ENCODE data around the gene IMPDH2. TPM values are rescaled to one million over a fixed set of nuclear protein-coding genes. Genes with fewer than 3 reads are reported as not detected.

The IMPDH2 gene
- total and polyA plus RNA-seq, 7 donors, result 55.0 to 187 (median 99.0) TPM

DNA sequence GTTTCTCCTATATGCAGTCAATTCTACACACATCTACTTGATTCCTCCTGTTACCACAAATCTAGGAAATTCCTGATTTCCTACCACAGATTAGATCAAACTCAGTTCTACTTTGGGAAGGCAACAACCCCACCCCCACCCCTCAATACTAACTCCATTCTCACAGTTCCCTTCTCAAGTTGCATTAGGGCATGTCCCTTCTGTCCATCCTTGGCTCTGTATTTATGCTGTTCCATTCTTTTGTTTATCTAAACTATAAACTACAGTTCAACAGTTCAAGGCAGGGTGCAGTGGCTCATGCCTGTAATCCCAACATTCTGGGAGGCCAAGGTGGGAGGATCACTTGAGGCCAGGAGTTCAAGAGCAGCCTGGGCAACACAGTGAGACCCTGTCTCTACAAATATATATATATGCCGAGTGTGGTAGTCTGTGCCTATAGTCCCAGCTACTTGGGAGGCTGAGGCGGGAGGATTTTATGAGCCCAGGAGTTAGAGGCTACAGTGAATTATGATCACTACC, 25.2 kb upstream of the IMPDH2 start:
- H3K4me3 ChIP-seq, result no peak overlapping the region
- no peak for TF ChIP-seq POLR2AphosphoS5 (IDR thresholded peaks at IDR 0.05)
- TF ChIP-seq, protein P1, sequence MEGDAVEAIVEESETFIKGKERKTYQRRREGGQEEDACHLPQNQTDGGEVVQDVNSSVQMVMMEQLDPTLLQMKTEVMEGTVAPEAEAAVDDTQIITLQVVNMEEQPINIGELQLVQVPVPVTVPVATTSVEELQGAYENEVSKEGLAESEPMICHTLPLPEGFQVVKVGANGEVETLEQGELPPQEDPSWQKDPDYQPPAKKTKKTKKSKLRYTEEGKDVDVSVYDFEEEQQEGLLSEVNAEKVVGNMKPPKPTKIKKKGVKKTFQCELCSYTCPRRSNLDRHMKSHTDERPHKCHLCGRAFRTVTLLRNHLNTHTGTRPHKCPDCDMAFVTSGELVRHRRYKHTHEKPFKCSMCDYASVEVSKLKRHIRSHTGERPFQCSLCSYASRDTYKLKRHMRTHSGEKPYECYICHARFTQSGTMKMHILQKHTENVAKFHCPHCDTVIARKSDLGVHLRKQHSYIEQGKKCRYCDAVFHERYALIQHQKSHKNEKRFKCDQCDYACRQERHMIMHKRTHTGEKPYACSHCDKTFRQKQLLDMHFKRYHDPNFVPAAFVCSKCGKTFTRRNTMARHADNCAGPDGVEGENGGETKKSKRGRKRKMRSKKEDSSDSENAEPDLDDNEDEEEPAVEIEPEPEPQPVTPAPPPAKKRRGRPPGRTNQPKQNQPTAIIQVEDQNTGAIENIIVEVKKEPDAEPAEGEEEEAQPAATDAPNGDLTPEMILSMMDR (IDR thresholded peaks at IDR 0.05), result no peak
- TF ChIP-seq POLR2A (IDR thresholded peaks at IDR 0.05), result no peak
- TF ChIP-seq EP300 (IDR thresholded peaks at IDR 0.05), result no peak
- DNase-seq, result no peak
- WGBS, 2 donors, result 95 to 98% methylated on average over 2 of the region's 2 CpGs
- H3K27ac ChIP-seq, result no peak overlapping the region
- peaks cover 0 to 9% (median 0%) of the 10 kb centered on the region in 4 donors for H3K4me1 ChIP-seq
- H3K9me3 ChIP-seq, result no peaks in the 10 kb centered on the region
- peaks cover 28 to 82% (median 37%) of the 10 kb centered on the region in 4 donors for H3K36me3 ChIP-seq
- intact Hi-C loops (cut with DNase I), result no loop called here
- no peaks in the 10 kb centered on the region for H3K27me3 ChIP-seq

DNA sequence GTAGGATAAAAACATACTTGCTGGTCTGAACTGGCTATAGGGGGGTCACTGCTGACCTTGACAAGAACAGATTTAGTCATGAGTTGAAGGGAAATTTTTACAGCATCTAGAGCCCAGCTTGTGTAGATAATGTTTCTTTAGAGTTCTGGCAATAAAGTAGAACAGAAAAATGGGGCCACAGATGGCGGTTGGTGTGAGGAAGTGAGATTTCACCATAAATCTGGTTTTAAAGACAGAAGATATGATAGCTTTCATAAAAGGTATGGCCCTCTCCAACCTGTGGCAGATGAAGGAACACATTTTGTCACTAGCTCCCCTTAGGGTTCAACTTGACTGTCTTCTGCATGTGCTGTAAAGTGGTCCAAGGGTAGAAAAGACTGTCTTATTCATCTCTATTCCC, 24.3 kb upstream of the IMPDH2 start:
- no peaks in the 10 kb centered on the region for H3K9me3 ChIP-seq
- H3K4me1 ChIP-seq, result peaks cover 0 to 9% (median 0%) of the 10 kb centered on the region in 4 donors
- intact Hi-C loops (cut with DNase I), result no loop called here
- H3K36me3 ChIP-seq, result peaks cover 28 to 82% (median 37%) of the 10 kb centered on the region in 4 donors
- no peak for DNase-seq
- no peaks in the 10 kb centered on the region for H3K27me3 ChIP-seq
- no peak overlapping the region for H3K27ac ChIP-seq
- TF ChIP-seq, protein P1 (IDR thresholded peaks at IDR 0.05), result no peak
- TF ChIP-seq POLR2A (IDR thresholded peaks at IDR 0.05), result no peak
- TF ChIP-seq POLR2AphosphoS5 (IDR thresholded peaks at IDR 0.05), result no peak
- TF ChIP-seq EP300 (IDR thresholded peaks at IDR 0.05), result no peak
- 84 to 87% methylated on average over 1 of the region's 1 CpG for WGBS, 2 donors
- H3K4me3 ChIP-seq, result no peak overlapping the region

DNA sequence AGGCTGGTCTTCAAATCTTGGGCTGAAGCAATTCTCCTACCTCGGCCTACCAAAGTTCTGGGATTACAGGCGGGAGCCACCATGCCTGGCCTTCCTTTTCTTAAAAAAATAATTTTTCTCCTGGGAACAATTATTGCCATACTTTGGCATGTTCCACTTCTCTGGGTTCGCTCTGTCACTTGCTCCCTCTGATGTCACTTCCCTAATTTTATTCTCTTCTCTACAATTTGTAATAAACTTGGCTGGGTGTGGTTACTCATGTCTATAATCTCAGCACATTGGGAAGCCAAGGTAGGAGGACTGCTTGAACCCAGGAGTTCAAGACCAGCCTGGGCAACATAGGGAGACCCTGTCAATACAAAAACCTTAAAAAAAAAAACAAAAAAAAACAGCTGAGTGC, 6.1 kb upstream of the IMPDH2 start:
- Histone ChIP-seq H3K36me3 (peaks cover 13 to 95% (median 33%) of the 10 kb centered on the region in 4 donors), H3K9me3 (no peaks in the 10 kb centered on the region), H3K27ac (no peak overlapping the region), H3K4me3 (no peak overlapping the region), H3K4me1 (peaks cover 0 to 6% (median 3%) of the 10 kb centered on the region in 4 donors), H3K27me3 (no peaks in the 10 kb centered on the region)
- intact Hi-C loops (cut with DNase I), result no loop called here
- TF ChIP-seq EP300 (IDR thresholded peaks at IDR 0.05), result no peak
- TF ChIP-seq POLR2AphosphoS5 (IDR thresholded peaks at IDR 0.05), result no peak
- no peak for TF ChIP-seq POLR2A (IDR thresholded peaks at IDR 0.05)
- TF ChIP-seq, protein P1 (IDR thresholded peaks at IDR 0.05), result no peak
- no peak for DNase-seq
- 92 to 95% methylated on average over 3 of the region's 3 CpGs for WGBS, 2 donors

DNA sequence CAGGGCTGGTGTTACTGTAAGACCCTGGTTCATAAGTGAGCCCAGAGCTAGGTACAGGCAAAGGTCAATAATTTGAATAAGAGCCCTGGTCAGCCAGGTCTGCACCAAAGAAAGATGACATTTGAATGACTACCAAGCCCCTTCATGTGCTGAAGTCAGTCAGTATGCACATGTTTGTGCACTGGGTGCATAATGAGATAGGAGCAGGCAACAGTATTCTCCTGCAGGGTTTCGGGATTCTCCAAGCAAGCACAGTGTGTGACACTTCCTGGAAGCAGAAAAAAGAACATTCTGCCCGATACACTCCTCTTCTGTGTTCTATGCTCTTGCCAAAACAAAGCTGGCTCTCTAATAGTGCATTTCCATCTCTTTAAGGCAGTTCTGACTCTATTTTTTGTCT, 5.5 kb upstream of the IMPDH2 start:
- TF ChIP-seq POLR2AphosphoS5 (IDR thresholded peaks at IDR 0.05) (no peak), EP300 (IDR thresholded peaks at IDR 0.05) (no peak), POLR2A (IDR thresholded peaks at IDR 0.05) (no peak)
- TF ChIP-seq, protein P1 (IDR thresholded peaks at IDR 0.05), result no peak
- Histone ChIP-seq H3K27ac (no peak overlapping the region), H3K9me3 (no peaks in the 10 kb centered on the region), H3K4me3 (no peak overlapping the region), H3K27me3 (no peaks in the 10 kb centered on the region), H3K36me3 (peaks cover 13 to 92% (median 32%) of the 10 kb centered on the region in 4 donors), H3K4me1 (peaks cover 0 to 9% (median 3%) of the 10 kb centered on the region in 4 donors)
- no peak for DNase-seq
- intact Hi-C loops (cut with DNase I), result no loop called here
- WGBS, 2 donors, result 92 to 96% methylated on average over 2 of the region's 2 CpGs
